ENCODE measurements around the gene ZFP36.
A peak's percentile ranks its signal among the peaks of the same experiment; 100 is the strongest.

The ZFP36 gene

DNA sequence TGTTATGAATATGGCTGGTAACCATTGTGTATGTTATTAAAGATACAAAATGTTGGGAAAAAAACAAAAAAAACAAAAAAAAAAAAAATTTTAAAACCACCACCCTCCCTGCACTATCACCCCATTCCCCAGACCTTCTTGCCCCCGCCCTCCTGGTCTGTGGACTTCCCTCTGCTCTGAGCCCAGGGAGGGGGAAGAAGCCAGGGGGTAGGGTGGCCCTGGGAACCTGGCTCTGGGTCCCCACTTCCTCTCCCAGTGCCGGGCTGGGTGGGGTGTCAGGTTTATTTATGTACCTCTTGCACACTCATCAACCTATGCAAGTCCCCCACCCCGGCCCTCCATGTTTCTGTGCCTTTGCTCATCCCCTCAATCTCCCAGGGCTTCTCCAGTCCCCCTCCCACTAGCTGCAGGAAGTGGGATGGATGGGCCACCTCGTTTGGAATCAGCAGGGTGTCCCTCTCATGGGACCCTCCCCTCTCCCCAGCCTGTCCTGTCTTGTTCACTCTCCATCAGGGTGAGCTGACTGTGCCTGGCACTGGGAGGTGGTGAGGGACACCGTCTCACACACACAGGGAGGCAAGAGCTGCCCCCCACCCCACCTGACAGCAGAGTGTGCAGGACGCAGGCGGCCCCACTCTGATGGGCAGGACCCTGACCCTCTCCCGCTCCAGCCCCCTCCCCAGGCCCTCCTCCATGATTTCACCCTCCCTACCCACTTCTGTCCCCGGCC lies 21.6 kb upstream of the ZFP36 start:
- DNase-seq (ENCODE audit: low read depth in 2 of 2): no peak

DNA sequence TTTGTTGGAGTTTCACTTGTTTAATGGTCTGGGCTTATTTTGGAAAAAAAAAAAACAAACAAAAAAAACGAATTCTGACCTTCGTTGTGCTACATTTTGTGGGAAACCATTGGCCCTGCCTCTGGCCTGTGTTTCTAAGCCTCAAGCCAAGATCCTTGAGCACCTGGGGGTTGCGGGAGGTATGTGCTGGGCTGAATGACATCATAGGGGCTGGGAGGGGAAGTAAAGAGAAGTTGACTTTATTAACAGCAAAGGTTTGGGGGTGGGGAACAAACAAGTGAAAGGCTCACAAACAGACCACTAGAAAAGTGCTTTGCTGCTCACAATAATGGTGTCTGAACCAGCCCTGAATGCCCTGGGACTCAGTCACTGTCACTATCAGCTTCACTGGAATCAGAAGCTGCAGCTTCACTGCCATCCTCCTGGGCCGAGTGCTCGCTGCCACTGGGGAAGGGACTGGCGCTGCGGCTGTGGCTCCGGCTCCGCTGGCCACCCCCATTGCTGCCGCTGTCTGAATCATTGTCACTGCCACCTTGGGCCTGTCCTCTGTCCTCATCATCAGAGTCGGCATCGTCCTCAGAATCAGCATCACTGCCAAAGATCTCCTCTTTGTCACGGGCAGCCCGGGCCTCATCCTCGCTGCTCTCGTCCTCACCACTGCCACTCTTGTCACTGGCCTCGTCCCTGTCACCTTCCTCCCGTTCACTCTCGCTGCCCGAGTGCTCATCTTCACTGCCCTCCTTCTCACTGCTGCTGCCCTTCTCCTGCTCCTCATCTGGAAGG lies 20.8 kb upstream of the ZFP36 start:
- no peak for DNase-seq (ENCODE audit: low read depth in 2 of 2)

DNA sequence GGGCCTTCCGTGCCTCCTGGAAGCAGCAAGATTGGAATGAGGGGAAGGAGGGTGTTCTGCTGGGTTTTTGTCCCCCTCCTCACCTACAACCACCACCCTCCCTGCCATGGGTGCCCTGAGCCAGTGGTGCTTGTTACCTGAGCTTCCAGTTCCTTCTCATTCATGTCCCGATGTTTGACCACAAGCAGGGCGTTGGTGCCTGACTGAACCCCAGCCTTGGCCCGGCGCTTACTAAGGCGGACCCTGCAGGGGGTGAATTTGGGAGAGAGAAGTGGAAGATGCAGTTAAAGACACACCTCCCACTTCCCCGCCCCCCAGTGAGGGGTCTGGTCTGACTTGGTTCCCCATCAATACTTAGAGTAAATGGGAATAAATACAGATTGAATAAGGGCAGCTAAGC lies 20.1 kb upstream of the ZFP36 start:
- no peak for DNase-seq (ENCODE audit: low read depth in 2 of 2)

DNA sequence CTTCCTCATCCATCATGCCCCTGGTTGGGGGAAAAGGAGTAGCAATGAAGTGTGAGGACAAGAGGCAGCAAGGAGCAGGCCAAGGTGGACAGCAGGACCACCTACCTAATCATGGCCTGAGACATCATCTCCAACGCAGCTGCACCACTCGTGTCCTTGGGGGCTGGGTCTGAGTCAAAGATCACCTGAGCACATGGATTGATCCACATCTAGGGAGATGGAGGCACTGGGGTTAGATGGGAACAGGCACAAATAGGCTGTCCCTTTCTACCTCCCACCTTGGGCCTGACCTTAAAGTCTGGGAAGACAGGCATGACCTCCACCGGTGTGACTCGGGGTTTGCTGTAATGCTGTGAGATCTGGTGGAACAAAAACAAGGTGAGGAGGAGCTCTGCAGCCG lies 18.0 kb upstream of the ZFP36 start:
- DNase-seq (ENCODE audit: low read depth in 2 of 2): no peak

DNA sequence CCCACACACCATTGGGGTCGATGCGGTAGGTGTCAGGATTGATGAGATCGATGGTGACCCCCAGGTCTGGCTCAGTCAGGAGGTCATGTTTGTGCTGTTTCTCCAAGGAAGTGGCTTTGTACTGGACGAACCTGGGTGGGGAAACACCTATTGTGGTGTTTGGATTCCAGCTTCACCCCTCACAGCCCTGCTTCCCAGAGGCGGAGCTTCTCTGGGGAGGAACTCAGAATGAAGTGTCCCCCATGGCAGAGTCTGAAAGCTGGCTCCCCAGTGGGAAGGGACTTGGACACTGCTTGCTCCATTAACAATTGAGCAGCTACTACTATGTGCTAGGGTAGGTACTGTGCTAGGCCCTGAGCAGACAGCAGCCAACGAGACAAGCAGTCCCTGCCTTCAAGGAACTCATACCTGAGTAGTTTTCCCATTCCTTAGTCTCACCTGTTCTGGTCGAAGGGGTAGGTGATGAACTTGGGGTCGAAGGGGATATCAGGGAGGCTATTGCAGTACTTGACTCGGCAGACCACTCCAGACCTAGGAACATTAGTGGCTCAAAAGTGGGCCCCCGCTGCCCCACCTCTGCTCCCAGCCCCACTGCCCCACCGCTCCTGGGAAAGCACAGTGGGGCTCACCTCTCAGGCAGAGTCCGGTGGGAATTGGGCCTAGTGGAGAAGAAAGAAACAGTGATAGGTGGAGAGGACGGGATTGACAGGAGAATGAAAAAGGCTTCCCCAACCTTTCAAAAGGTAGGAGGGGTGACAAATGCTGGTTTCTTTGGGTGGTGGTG lies 16.8 kb upstream of the ZFP36 start:
- DNase-seq (ENCODE audit: low read depth in 2 of 2): no peak

DNA sequence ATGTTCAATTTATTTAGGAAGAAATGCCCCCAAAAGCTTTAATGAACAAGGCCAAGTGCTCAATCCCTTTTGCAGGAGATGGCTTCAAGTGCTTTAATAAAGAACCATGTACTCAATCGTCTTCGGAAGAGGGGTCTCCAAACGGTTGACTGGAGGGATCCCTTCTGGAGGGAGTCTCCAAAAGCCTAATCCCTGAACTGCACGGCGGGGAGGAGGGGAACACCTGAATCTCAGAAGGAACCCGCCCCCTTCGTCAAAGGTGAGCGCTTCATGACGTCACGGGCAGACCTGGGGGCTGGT lies 16.2 kb upstream of the ZFP36 start:
- DNase-seq (ENCODE audit: low read depth in 2 of 2): peak in 1 of 2 donors; percentile 37

DNA sequence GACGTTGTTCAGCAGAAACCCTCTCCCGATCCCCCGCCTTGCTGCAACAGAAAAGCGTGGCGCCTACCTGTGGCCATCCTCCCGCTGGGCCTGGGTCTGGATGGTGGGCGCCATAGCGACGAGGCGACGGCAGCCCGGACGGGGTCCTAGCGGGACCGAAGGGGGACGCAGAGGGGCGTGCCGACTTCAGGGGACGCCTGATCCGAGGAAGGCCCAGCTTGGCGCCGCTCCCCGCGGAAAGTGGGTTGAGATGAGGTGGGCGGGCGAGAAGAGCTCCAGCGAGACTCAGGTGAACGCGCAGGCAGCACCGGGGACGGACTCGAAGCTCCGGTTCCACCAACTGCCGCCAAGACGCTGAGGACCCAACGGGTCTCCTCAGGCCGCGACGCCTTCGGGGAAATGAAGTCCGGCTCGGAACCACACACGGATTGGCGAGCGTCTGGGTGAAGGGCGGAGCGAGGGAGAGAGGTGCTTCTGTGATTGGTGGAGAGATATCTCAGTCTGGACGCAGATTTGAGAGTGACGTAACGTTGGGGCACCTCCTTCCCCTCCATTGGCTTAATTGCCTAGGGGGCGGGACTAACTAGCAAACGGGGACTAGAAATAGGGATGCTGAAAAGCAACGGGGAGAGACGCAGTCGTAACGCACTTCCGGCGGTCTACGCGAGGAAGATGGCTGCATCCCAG lies 15.8 kb upstream of the ZFP36 start, which contains the start of the genes MED29 and PAF1:
TSS of gene MED29 (plus strand) at position 628 of the 687 bp plus-strand sequence. CDS start at position 673, 45 bp downstream.
TSS of gene PAF1 (minus strand) at position 356 of the 687 bp plus-strand sequence. CDS start at position 114, 242 bp downstream.
- DNase-seq (ENCODE audit: low read depth in 2 of 2): peak; percentile 84 to 89

DNA sequence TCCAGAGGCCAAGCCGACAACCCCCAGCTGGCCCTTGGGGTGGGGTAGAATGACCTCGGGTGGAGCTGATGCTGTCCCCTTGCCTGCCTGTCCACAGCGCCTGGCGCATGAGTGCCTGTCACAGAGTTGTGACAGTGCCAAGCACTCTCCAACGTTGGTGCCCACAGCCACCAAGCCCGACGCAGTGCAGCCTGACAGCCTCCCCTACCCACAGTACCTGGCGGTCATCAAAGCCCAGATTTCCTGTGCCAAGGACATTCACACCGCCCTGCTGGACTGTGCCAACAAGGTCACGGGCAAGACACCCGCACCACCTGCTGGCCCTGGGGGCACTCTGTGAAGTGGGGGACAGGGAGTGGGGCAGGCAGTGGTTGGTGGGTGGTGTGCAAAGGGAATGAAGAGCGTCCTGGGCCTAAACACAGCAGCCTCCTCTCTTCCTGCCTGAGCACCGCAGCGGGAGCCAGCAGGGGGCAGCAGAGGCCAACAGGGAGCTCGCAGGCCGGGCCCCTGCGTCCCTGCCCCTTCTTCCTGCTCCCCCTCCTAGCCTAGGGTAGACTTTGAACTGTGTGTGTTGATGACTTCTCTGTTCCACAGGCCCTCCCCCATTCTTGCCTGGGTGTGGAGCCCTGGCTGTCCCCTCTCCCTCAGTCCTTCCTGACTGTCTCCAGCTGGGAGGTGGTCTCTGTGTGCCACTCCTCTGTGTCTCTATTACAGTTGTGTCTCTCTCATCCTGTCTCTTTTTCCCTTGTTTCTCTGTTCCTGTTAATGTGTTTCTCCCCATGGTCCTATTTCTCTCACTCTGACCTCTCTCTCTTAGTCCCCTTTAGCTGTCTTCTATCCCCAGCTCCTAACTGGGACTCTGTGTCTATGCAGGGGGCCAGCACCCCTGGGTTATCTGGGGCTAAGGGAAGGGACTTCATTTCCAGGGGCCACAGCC lies 9.0 kb upstream of the ZFP36 start:
- peak; percentile 91 to 93 for DNase-seq (ENCODE audit: low read depth in 2 of 2)

DNA sequence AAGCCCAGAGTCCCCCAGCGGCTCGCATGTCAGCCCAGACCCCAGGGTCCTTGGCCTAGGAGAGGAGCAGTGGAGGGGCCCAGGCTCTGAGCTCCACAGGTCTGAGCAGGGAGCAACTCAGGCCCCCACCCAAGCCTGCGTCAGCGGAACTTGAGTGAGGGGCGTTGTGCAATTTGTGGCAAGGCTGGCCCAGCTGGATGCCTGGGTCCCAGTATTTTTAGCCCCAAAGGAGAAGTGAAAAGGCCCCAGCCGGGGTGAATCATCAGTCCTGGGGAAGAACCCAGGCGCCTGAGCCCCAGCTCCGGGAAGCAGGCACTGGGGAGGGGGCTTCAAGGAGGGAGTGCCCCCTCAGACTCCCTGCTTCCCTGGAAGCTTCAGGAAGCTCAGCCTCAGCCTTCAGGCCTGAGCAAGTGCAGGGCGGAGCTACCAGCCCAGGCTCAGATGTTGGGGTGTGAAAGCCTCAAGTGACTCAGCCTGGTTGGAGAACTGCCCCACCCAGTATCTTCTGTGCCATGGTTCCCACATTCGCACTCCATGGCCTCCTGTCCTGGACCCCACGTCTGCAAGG lies 8.3 kb upstream of the ZFP36 start:
- no peak for DNase-seq (ENCODE audit: low read depth in 2 of 2)

DNA sequence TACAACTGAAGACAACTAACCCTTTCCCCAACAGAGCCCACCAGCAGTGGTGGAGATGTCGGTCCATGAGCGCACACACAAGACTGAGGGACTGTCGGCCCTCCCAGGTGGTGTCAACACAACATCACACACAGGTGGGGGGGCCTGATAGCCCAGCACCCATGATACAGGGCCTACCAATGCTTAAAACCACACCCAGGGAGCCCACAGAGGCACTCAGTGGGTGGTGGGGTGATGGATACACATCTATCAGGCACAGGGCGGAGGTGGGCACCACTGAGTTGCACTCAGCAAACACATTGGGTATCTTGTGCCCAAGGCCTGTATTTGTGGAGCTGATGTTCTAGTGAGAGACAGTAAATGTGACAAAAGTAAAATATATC lies 7.0 kb upstream of the ZFP36 start:
- no peak for DNase-seq (ENCODE audit: low read depth in 2 of 2)

DNA sequence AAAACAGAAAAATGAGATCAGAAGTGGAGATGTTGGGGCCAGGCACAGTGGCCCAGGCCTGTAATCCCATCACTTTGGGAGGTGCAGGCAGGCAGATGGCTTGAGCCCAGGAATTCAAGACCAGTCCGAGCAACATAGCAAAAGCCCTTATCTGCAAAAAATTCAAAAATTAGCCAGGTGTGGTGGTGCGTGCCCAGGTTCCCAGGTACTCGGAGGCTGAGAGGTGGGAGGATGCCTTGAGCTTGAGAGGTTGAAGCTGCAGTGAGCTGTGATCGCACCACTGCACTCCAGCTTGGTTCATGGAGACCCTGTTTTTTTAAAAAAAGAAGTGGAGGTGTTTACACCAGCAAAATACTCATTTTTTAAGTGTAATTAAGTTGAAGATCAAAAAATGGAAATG lies 6.6 kb upstream of the ZFP36 start:
- no peak for DNase-seq (ENCODE audit: low read depth in 2 of 2)

DNA sequence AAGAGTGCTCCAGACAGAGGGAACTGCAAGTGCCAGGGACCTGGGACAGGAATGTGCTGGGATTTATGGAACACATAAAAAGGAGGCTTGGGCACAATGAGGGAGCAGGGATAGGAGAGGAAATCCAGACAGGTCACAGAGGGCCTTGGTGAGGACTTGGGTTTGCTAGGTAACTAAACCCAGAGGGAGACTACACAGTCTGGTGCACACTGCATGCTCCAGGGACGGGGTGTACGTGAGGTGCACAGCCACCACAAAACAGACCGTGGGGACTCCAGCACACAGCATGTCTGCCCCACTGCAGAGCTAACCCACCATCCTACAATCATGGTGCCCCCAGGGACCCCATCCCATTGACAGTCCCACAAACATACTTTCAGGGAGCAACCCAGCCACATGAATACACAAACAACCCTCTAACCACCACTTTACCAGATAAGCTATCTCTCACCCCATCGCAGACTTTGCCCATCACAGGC lies 5.5 kb upstream of the ZFP36 start:
- no peak for DNase-seq (ENCODE audit: low read depth in 2 of 2)

DNA sequence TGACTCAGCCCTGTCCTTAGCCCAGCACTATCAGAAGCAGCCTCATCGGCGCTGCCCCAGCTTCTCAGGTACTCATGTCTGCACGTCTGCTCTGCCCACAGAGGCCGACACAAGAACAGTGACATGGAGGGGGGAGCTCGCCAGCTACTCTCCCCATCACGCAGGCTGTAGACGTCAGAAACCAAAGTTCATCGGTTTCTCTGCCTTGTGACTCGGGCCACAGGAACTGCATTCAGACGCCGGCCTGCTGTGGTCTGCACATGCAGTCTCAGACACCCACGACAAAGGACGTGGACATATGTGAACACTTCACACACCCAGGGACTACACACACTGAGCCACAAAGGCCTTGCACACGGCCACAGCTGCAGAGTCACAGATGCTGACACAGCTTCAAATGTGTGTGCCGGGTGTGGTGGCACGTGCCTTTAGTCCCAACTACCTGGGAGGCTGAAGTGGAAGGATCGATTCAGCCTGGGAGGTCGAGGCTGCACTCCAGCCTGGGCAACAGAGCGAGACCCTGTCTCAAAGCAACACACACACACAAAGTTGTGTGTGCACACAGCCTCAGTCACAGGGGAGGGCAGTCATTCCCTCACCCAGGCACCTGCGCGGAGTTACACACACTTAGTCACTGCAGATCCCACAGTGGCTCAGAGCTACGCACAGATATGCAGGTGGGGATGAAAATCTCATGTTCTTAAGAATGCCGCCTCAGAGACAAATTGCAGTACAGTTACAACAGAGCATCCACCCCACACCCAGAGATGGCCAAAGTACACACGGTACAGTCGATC lies 4.9 kb upstream of the ZFP36 start:
- peak; percentile 76 to 77 for DNase-seq (ENCODE audit: low read depth in 2 of 2)

DNA sequence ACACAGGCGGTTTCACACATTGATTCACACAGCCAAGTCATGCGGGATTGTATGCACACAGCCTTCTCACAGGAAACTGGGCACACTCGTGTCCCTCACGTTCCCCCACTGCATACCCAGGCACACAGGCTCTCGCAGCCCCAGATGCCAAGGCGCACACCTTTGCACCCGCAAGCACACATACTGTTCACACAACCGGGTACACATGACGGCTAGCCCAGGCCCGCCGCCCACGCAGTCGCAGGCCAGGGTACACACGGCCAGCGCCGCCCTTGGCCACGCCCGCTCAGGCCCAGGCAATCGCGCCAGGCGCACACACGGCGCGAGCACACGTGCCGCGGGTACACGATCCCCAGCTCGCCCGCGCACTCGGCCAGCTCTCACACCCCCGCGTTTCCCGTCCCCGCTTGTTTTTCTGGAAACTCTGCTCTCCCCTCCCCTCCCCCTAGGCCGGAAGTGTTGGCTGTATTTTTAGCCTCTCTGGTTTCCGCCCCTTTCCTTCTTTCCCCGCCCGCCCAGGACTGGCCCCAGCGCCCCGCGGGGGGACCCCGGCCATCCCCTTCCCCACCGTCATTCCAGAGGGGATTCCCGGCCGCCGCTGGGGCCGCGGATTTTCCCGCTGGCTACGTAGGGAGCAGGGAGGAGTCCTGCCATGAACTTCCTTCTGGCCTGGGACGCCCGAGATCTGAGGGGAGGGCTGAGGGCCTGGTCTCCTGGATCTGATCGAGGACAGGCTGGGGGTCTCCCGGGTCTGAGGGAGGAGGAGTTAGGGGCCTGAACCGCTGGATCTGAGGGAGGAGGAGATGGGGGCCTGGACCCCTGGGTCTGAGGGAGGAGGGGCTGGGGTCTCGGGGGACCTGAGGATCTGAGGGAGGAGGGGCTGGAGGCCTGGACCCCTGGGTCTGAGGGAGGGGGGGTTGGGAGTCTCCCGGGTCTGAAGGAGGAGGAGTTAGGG lies 4.0 kb upstream of the ZFP36 start:
- DNase-seq (ENCODE audit: low read depth in 2 of 2): peak; percentile 79 to 84

DNA sequence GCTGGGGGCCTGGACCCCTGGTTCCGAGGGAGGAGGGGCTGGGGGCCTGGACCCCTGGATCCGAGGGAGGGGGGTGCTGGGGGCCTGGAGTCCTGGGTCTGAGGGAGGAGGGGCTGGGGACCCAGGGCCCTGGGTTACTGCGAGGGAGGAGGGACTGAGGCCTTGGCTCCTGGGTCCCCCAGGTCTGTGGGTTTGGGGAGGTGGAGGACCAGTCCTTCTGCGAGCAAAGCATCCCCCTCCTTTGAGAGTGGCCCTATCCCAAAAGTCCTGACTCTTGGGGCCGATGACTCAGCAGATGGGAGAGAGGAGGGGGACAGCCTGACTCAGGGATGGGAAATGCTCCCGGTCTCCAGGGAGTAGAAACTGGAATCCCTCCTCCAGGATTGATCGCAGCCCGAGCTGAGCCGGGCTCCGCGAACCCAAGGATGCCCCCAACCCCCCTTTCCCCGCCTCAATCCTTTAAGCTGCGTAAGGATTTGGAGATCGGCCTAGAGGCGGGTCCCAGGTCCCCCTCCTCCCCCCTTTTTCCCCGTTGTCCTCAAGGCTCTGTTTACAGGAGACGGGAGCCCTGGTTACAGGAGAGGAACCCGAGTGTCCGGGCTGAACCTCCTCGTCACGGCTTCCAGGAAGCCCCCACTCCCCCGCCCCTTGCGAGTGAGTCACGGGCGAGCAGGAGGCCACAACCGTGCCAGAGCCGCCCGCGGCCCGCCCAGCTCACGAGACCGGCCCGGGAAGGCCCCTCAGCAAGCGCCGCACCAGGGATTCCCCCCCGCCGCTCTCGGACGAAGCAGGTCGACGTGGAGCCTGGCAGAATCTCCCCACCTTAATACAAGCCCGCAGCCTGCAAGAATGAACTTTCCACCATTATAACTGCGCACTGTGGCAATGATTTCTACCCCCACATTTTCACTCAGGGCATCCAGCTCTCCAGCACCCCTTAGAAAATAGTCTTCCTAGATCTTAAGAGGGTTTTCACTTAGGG lies 3.0 kb upstream of the ZFP36 start:
- DNase-seq (ENCODE audit: low read depth in 2 of 2): peak; percentile 95 to 97

DNA sequence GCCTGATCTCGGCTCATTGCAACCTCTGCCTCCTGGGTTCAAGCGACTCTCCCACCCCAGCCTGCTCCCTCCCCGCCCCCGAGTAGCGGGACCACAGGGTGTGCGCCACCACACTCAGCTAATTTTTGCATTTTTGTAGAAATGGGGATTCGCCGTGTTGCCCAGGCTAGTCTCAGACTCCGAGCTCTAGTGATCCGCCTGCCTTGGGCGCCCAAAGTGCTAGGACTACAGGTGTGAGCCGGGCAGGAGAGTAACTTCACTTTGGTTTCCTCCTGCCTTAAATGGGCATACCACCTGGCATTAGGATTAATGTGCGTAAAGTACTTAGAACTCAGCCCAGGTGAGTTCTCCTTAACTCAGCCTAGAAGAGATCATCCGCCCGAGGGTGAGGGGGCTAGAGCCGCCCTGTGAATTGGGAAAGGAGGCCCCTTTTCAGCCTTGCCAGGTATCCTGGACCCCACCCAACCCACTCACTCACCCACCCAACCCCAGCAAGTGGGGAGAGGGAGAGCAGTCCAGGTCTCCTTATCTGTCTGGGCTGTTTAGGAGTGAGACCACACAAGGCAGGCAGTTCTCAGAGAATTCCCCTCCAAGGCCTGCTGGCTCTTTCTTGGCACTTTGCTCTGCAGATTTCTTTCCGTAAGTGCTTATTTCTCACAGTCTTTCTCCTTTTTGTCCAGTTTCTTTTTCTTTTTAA lies 1.2 kb upstream of the ZFP36 start:
- DNase-seq (ENCODE audit: low read depth in 2 of 2): no peak
